Measurements from ENCODE around the gene OVCA2. TPM values are rescaled to one million over a fixed set of nuclear protein-coding genes. Genes with fewer than 3 reads are reported as not detected.

Gene OVCA2
- total RNA-seq, 1 experiment from 2014 or later, result 50.2 TPM

GRCh38 chr17:1997927-1998742, 43.7 kb upstream of the OVCA2 start:
- Histone ChIP-seq H3K9ac (ENCODE audit: low read length) (no peak overlapping the region), H4K20me1 (ENCODE audit: insufficient read depth, low read depth, low read length) (no peaks in the 10 kb centered on the region), H3K4me3 (ENCODE audit: low read length) (no peak overlapping the region), H3K79me2 (ENCODE audit: low read length) (no peaks in the 10 kb centered on the region), H3K9me2 (replicated peaks; ENCODE audit: insufficient read depth, low read length) (no peaks in the 10 kb centered on the region), H3K27me3 (ENCODE audit: low read length) (no peaks in the 10 kb centered on the region), H3K4me1 (ENCODE audit: low read length) (no peaks in the 10 kb centered on the region), H3K36me3 (ENCODE audit: insufficient read depth, low read length) (no peaks in the 10 kb centered on the region), H3K4me2 (ENCODE audit: low read depth, low read length, poor library complexity, severe bottlenecking) (no peak overlapping the region), H3K9me3 (ENCODE audit: low read length) (no peaks in the 10 kb centered on the region), H2AFZ (ENCODE audit: low read length) (no peak overlapping the region), H3K27ac (ENCODE audit: low read length) (no peak overlapping the region)
- no peak for DNase-seq

- peak; percentile 44 for DNase-seq
These were observed 42.1 kb upstream of the OVCA2 start for GRCh38 chr17:1999557-2000251.

GRCh38 chr17:2002767-2003329, 39.0 kb upstream of the OVCA2 start:
- no peak overlapping the region for H3K27ac ChIP-seq (ENCODE audit: low read length)

More at GRCh38 chr17:1999557-2000251, 42.1 kb upstream of the OVCA2 start:
- no peaks in the 10 kb centered on the region for H3K4me1 ChIP-seq (ENCODE audit: low read length)
- H3K9me3 ChIP-seq (ENCODE audit: low read length), result no peaks in the 10 kb centered on the region
- no peak overlapping the region for H3K4me3 ChIP-seq (ENCODE audit: low read length)
- H3K79me2 ChIP-seq (ENCODE audit: low read length), result no peaks in the 10 kb centered on the region
- H3K27me3 ChIP-seq (ENCODE audit: low read length), result no peaks in the 10 kb centered on the region
- H3K27ac ChIP-seq (ENCODE audit: low read length), result no peak overlapping the region
- H2AFZ ChIP-seq (ENCODE audit: low read length), result no peak overlapping the region
- no peaks in the 10 kb centered on the region for H3K36me3 ChIP-seq (ENCODE audit: insufficient read depth, low read length)
- H4K20me1 ChIP-seq (ENCODE audit: insufficient read depth, low read depth, low read length), result no peaks in the 10 kb centered on the region
- H3K9me2 ChIP-seq (replicated peaks; ENCODE audit: insufficient read depth, low read length), result no peaks in the 10 kb centered on the region
- H3K9ac ChIP-seq (ENCODE audit: low read length), result no peak overlapping the region
- H3K4me2 ChIP-seq (ENCODE audit: low read depth, low read length, poor library complexity, severe bottlenecking), result no peak overlapping the region

GRCh38 chr17:2003525-2003924, 38.3 kb upstream of the OVCA2 start:
- H3K27me3 ChIP-seq (ENCODE audit: low read length), result no peaks in the 10 kb centered on the region

More at GRCh38 chr17:2002767-2003329, 39.0 kb upstream of the OVCA2 start:
- Histone ChIP-seq H3K9me2 (replicated peaks; ENCODE audit: insufficient read depth, low read length) (no peaks in the 10 kb centered on the region), H3K79me2 (ENCODE audit: low read length) (no peaks in the 10 kb centered on the region), H3K9ac (ENCODE audit: low read length) (no peak overlapping the region), H3K36me3 (ENCODE audit: insufficient read depth, low read length) (no peaks in the 10 kb centered on the region), H4K20me1 (ENCODE audit: insufficient read depth, low read depth, low read length) (no peaks in the 10 kb centered on the region), H3K27me3 (ENCODE audit: low read length) (no peaks in the 10 kb centered on the region), H3K4me3 (ENCODE audit: low read length) (no peak overlapping the region), H2AFZ (ENCODE audit: low read length) (no peak overlapping the region), H3K4me1 (ENCODE audit: low read length) (no peaks in the 10 kb centered on the region), H3K4me2 (ENCODE audit: low read depth, low read length, poor library complexity, severe bottlenecking) (no peak overlapping the region), H3K9me3 (ENCODE audit: low read length) (no peaks in the 10 kb centered on the region)
- no peak for DNase-seq

GRCh38 chr17:2004435-2004952, 37.3 kb upstream of the OVCA2 start:
- H3K27me3 ChIP-seq (ENCODE audit: low read length), result no peaks in the 10 kb centered on the region
- H3K36me3 ChIP-seq (ENCODE audit: insufficient read depth, low read length), result no peaks in the 10 kb centered on the region
- H3K79me2 ChIP-seq (ENCODE audit: low read length), result no peaks in the 10 kb centered on the region
- no peak overlapping the region for H3K4me3 ChIP-seq (ENCODE audit: low read length)
- H2AFZ ChIP-seq (ENCODE audit: low read length), result no peak overlapping the region
- H3K27ac ChIP-seq (ENCODE audit: low read length), result no peak overlapping the region
- DNase-seq, result no peak
- no peaks in the 10 kb centered on the region for H3K9me2 ChIP-seq (replicated peaks; ENCODE audit: insufficient read depth, low read length)
- H3K4me2 ChIP-seq (ENCODE audit: low read depth, low read length, poor library complexity, severe bottlenecking), result no peak overlapping the region
- H3K4me1 ChIP-seq (ENCODE audit: low read length), result no peaks in the 10 kb centered on the region
- H3K9ac ChIP-seq (ENCODE audit: low read length), result no peak overlapping the region
- no peaks in the 10 kb centered on the region for H3K9me3 ChIP-seq (ENCODE audit: low read length)
- H4K20me1 ChIP-seq (ENCODE audit: insufficient read depth, low read depth, low read length), result no peaks in the 10 kb centered on the region

More at GRCh38 chr17:2003525-2003924, 38.3 kb upstream of the OVCA2 start:
- H4K20me1 ChIP-seq (ENCODE audit: insufficient read depth, low read depth, low read length), result no peaks in the 10 kb centered on the region
- no peaks in the 10 kb centered on the region for H3K9me2 ChIP-seq (replicated peaks; ENCODE audit: insufficient read depth, low read length)
- no peak overlapping the region for H3K4me3 ChIP-seq (ENCODE audit: low read length)
- H3K36me3 ChIP-seq (ENCODE audit: insufficient read depth, low read length), result no peaks in the 10 kb centered on the region
- DNase-seq, result no peak
- no peak overlapping the region for H2AFZ ChIP-seq (ENCODE audit: low read length)
- H3K9me3 ChIP-seq (ENCODE audit: low read length), result no peaks in the 10 kb centered on the region
- H3K27ac ChIP-seq (ENCODE audit: low read length), result no peak overlapping the region
- H3K9ac ChIP-seq (ENCODE audit: low read length), result no peak overlapping the region
- H3K79me2 ChIP-seq (ENCODE audit: low read length), result no peaks in the 10 kb centered on the region
- no peaks in the 10 kb centered on the region for H3K4me1 ChIP-seq (ENCODE audit: low read length)
- H3K4me2 ChIP-seq (ENCODE audit: low read depth, low read length, poor library complexity, severe bottlenecking), result no peak overlapping the region

- H3K9me2 ChIP-seq (replicated peaks; ENCODE audit: insufficient read depth, low read length), result no peaks in the 10 kb centered on the region
- DNase-seq, result no peak
- H3K27ac ChIP-seq (ENCODE audit: low read length), result no peak overlapping the region
- no peaks in the 10 kb centered on the region for H3K9me3 ChIP-seq (ENCODE audit: low read length)
- no peak overlapping the region for H3K4me2 ChIP-seq (ENCODE audit: low read depth, low read length, poor library complexity, severe bottlenecking)
- no peaks in the 10 kb centered on the region for H3K27me3 ChIP-seq (ENCODE audit: low read length)
- no peaks in the 10 kb centered on the region for H4K20me1 ChIP-seq (ENCODE audit: insufficient read depth, low read depth, low read length)
- H3K36me3 ChIP-seq (ENCODE audit: insufficient read depth, low read length), result no peaks in the 10 kb centered on the region
- no peak overlapping the region for H2AFZ ChIP-seq (ENCODE audit: low read length)
- no peaks in the 10 kb centered on the region for H3K4me1 ChIP-seq (ENCODE audit: low read length)
- no peak overlapping the region for H3K9ac ChIP-seq (ENCODE audit: low read length)
- no peaks in the 10 kb centered on the region for H3K79me2 ChIP-seq (ENCODE audit: low read length)
- no peak overlapping the region for H3K4me3 ChIP-seq (ENCODE audit: low read length)
These were observed 33.3 kb upstream of the OVCA2 start for GRCh38 chr17:2008332-2009126.

- H3K36me3 ChIP-seq (ENCODE audit: insufficient read depth, low read length), result no peaks in the 10 kb centered on the region
- no peaks in the 10 kb centered on the region for H3K27me3 ChIP-seq (ENCODE audit: low read length)
- H3K9me2 ChIP-seq (replicated peaks; ENCODE audit: insufficient read depth, low read length), result no peaks in the 10 kb centered on the region
- H3K4me1 ChIP-seq (ENCODE audit: low read length), result no peaks in the 10 kb centered on the region
- no peaks in the 10 kb centered on the region for H4K20me1 ChIP-seq (ENCODE audit: insufficient read depth, low read depth, low read length)
- no peak overlapping the region for H3K9ac ChIP-seq (ENCODE audit: low read length)
- H3K9me3 ChIP-seq (ENCODE audit: low read length), result no peaks in the 10 kb centered on the region
- no peak overlapping the region for H3K27ac ChIP-seq (ENCODE audit: low read length)
- no peaks in the 10 kb centered on the region for H3K79me2 ChIP-seq (ENCODE audit: low read length)
- no peak overlapping the region for H2AFZ ChIP-seq (ENCODE audit: low read length)
- no peak for DNase-seq
- H3K4me2 ChIP-seq (ENCODE audit: low read depth, low read length, poor library complexity, severe bottlenecking), result no peak overlapping the region
- H3K4me3 ChIP-seq (ENCODE audit: low read length), result no peak overlapping the region
These were observed 32.1 kb upstream of the OVCA2 start for GRCh38 chr17:2009737-2010136.
